Osteoblast (primary cell): Measurements from ENCODE around the gene SALL3. TPM values are rescaled to one million over a fixed set of nuclear protein-coding genes. Genes with fewer than 3 reads are reported as not detected.

Source experiments
- DNase-seq: peaks from one replicate; pipeline ENCODE4 v3.0.0; 2011; ENCODE audit warnings: low spot score, mixed read lengths; ENCODE audit not compliant: insufficient read length; ENCODE audit errors: missing footprints
- H2AFZ ChIP-seq: 2 replicates; pipeline ENCODE4 v1.6.0; 2011; ENCODE audit warnings: mild to moderate bottlenecking, low read length
- H3K27ac ChIP-seq: 2 replicates; pipeline ENCODE4 v1.5.1; 2011; ENCODE audit warnings: mild to moderate bottlenecking, low read depth, low read length, moderate library complexity
- H3K27me3 ChIP-seq: 2 replicates; pipeline ENCODE4 v1.6.0; 2012; ENCODE audit warnings: mild to moderate bottlenecking, control low read depth, inconsistent platforms, low read length, moderate library complexity; ENCODE audit not compliant: insufficient read depth
- H3K36me3 ChIP-seq: 2 replicates; pipeline ENCODE4 v1.5.1; 2011; ENCODE audit warnings: mild to moderate bottlenecking, low read length, control low read depth, moderate library complexity; ENCODE audit not compliant: insufficient read depth
- H3K4me1 ChIP-seq: 2 replicates; pipeline ENCODE4 v1.5.1; 2011; ENCODE audit warnings: mild to moderate bottlenecking, low read length, control low read depth, moderate library complexity; ENCODE audit not compliant: insufficient read depth
- H3K4me2 ChIP-seq: 2 replicates; pipeline ENCODE4 v1.6.0; 2011; ENCODE audit warnings: mild to moderate bottlenecking, low read length; ENCODE audit not compliant: insufficient read depth
- H3K4me3 ChIP-seq: fragments of 200-600 bp; sonication (generic); 3 replicates; pipeline ENCODE4 v1.5.1; 2012; ENCODE audit warnings: mild to moderate bottlenecking, low read length, inconsistent platforms; ENCODE audit not compliant: insufficient read depth
- H3K79me2 ChIP-seq: 2 replicates; pipeline ENCODE4 v1.6.0; 2012; ENCODE audit warnings: mild to moderate bottlenecking, low read length, control low read depth, inconsistent platforms; ENCODE audit not compliant: insufficient read depth
- H3K9me3 ChIP-seq: 2 replicates; pipeline ENCODE4 v1.5.1; 2011; ENCODE audit warnings: low read depth, low read length, control low read depth
- H4K20me1 ChIP-seq: 2 replicates; pipeline ENCODE4 v1.6.0; 2012; ENCODE audit warnings: mild to moderate bottlenecking, low read length, control low read depth; ENCODE audit not compliant: insufficient read depth
- total RNA-seq: library from RNA; depleted of rRNA; stranded (reverse); fragments of >200 nt; gene quantifications from 2 replicates; pipeline ENCODE4 v1.2.3, GENCODE V29; 2012
- TF ChIP-seq, protein P1 (sequence below): IDR thresholded peaks from 2 replicates; pipeline ENCODE4 v1.5.1; 2011; ENCODE audit warnings: mild to moderate bottlenecking, low read depth, low read length, moderate library complexity; ENCODE audit errors: extremely low read depth

The SALL3 gene
- total RNA-seq, 1 donor, result not detected

- Histone ChIP-seq H3K27me3 (peaks cover 54% of the 10 kb centered on the region), H3K9me3 (no peaks in the 10 kb centered on the region), H3K79me2 (no peaks in the 10 kb centered on the region), H3K4me1 (no peaks in the 10 kb centered on the region), H2AFZ (no peak overlapping the region), H4K20me1 (no peaks in the 10 kb centered on the region), H3K4me2 (no peak overlapping the region), H3K4me3 (no peak overlapping the region), H3K36me3 (no peaks in the 10 kb centered on the region), H3K27ac (no peak overlapping the region)
- DNase-seq, result peak; percentile 83
- TF ChIP-seq, protein P1, sequence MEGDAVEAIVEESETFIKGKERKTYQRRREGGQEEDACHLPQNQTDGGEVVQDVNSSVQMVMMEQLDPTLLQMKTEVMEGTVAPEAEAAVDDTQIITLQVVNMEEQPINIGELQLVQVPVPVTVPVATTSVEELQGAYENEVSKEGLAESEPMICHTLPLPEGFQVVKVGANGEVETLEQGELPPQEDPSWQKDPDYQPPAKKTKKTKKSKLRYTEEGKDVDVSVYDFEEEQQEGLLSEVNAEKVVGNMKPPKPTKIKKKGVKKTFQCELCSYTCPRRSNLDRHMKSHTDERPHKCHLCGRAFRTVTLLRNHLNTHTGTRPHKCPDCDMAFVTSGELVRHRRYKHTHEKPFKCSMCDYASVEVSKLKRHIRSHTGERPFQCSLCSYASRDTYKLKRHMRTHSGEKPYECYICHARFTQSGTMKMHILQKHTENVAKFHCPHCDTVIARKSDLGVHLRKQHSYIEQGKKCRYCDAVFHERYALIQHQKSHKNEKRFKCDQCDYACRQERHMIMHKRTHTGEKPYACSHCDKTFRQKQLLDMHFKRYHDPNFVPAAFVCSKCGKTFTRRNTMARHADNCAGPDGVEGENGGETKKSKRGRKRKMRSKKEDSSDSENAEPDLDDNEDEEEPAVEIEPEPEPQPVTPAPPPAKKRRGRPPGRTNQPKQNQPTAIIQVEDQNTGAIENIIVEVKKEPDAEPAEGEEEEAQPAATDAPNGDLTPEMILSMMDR, result no peak
These were observed 5.4 kb upstream of the SALL3 start for GRCh38 chr18:78974115-78974761.

GRCh38 chr18:78975292-78975691, 4.3 kb upstream of the SALL3 start:
- TF ChIP-seq, protein P1, result no peak
- DNase-seq, result peak; percentile 73
- H2AFZ ChIP-seq, result no peak overlapping the region
- no peak overlapping the region for H3K4me3 ChIP-seq
- H3K4me2 ChIP-seq, result no peak overlapping the region
- H3K27ac ChIP-seq, result no peak overlapping the region
- no peaks in the 10 kb centered on the region for H4K20me1 ChIP-seq
- H3K4me1 ChIP-seq, result no peaks in the 10 kb centered on the region
- peaks cover 54% of the 10 kb centered on the region for H3K27me3 ChIP-seq
- no peaks in the 10 kb centered on the region for H3K36me3 ChIP-seq
- no peaks in the 10 kb centered on the region for H3K79me2 ChIP-seq
- no peaks in the 10 kb centered on the region for H3K9me3 ChIP-seq

- Histone ChIP-seq H4K20me1 (no peaks in the 10 kb centered on the region), H3K27me3 (peaks cover 57% of the 10 kb centered on the region), H3K9me3 (no peaks in the 10 kb centered on the region), H3K27ac (no peak overlapping the region), H3K4me2 (no peak overlapping the region), H3K36me3 (no peaks in the 10 kb centered on the region), H3K4me1 (no peaks in the 10 kb centered on the region), H3K4me3 (no peak overlapping the region), H3K79me2 (no peaks in the 10 kb centered on the region), H2AFZ (no peak overlapping the region)
- DNase-seq, result peak; percentile 71
- TF ChIP-seq, protein P1, result no peak
These were observed 3.8 kb upstream of the SALL3 start for GRCh38 chr18:78975699-78976335.
